Choroid plexus epithelial cell (primary cell): ENCODE measurements around the gene RXRA.

Experiments
- DNase-seq: peaks from one replicate; pipeline ENCODE4 v3.0.0-alpha.2; 2010; ENCODE audit warnings: low read depth
- H3K4me3 ChIP-seq: 2 replicates; pipeline ENCODE4 v1.5.1; 2011; ENCODE audit warnings: low read depth, mild to moderate bottlenecking, control low read depth, low read length, moderate library complexity
- TF ChIP-seq, protein P1 (sequence below): conservative IDR thresholded peaks from 2 replicates; pipeline ENCODE4 v1.5.1; 2011; ENCODE audit warnings: low read depth, mild to moderate bottlenecking, control low read depth, inconsistent platforms, low read length, moderate library complexity

Gene RXRA

DNA sequence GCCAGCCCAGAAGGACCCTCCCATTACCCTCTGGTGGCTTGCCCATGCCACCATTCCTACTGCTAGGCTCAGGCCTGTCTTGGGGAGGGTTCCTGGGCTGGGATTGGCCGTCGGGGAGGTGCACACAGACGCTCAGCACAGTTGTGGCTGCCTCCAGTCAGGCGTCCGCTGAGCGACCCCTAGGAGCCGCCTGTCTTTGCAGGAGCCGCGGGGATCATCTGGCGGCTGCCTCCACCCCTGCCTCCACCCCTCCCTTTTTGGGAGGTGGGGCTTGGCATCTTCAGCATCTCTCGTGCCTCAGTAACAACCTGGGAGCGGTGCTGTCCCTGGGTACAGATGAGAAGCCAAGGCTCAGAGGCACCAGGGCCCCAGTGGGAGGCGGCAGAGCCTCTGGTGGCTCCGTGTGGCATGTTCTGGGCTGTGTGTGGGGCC, 39.6 kb downstream of the RXRA start:
- TF ChIP-seq, protein P1, sequence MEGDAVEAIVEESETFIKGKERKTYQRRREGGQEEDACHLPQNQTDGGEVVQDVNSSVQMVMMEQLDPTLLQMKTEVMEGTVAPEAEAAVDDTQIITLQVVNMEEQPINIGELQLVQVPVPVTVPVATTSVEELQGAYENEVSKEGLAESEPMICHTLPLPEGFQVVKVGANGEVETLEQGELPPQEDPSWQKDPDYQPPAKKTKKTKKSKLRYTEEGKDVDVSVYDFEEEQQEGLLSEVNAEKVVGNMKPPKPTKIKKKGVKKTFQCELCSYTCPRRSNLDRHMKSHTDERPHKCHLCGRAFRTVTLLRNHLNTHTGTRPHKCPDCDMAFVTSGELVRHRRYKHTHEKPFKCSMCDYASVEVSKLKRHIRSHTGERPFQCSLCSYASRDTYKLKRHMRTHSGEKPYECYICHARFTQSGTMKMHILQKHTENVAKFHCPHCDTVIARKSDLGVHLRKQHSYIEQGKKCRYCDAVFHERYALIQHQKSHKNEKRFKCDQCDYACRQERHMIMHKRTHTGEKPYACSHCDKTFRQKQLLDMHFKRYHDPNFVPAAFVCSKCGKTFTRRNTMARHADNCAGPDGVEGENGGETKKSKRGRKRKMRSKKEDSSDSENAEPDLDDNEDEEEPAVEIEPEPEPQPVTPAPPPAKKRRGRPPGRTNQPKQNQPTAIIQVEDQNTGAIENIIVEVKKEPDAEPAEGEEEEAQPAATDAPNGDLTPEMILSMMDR = no peak
- H3K4me3 ChIP-seq = no peak overlapping the region
- DNase-seq = peak; percentile 24

DNA sequence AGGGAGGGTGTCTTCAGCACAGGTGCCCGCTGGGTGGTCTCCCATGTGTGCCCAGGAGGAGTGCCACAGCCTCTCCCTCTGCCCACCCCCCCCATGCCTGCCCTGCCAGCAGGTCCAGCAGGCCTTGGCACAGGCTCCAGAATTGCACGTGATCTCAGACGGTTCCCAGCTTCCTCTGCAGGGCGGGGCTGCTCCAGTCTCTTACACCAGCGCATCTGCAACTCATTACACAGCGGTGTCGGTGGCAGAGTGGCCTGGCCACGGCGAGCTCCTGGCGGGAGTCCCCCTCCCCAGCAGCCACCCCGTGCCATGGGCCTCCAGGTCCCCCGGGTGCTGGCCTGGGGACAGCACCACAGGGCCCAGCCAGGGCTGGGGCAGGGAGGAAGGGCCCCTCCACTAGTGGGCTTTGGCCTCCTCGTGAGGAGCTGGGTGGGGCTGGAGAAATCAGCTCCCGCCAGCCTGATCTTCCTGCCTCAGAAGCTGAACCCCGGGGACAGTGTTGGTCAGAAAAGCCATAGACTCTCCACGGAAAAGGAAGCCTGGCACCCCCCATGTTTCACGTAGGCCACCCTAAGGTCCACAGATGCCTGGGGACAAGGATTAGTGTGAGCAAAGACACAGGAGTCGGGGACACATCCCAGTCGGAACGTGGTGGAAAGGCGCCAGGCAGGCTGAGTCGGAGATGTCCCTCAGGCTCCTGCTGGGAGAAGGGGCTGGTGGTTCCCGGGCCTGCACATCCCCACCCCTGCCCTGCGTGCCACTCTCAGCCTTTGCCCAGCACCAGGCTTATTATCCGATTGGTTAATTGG, 40.2 kb downstream of the RXRA start:
- DNase-seq = peak; percentile 73
- TF ChIP-seq, protein P1 = no peak
- no peak overlapping the region for H3K4me3 ChIP-seq

DNA sequence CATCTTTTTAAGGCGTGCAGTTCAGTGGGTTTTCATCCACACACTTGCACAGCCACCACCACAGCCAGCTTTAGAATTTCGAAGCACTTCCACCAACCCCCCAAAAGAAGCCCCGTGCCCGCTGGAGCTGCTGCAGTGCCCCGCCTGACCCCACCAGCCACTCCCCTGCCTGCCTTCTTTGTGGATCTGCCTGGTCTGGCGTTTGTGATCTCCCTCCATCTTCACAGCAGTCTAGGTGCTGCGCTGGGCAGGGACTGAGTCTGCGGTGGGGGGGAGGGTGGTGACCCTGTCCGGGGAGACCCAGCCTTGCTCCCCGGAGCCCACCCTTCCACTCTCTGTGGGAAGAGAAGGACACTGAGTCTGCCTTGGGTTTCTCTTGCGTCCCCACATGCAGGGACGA, 40.8 kb downstream of the RXRA start:
- DNase-seq = no peak
- TF ChIP-seq, protein P1 = no peak
- no peak overlapping the region for H3K4me3 ChIP-seq

DNA sequence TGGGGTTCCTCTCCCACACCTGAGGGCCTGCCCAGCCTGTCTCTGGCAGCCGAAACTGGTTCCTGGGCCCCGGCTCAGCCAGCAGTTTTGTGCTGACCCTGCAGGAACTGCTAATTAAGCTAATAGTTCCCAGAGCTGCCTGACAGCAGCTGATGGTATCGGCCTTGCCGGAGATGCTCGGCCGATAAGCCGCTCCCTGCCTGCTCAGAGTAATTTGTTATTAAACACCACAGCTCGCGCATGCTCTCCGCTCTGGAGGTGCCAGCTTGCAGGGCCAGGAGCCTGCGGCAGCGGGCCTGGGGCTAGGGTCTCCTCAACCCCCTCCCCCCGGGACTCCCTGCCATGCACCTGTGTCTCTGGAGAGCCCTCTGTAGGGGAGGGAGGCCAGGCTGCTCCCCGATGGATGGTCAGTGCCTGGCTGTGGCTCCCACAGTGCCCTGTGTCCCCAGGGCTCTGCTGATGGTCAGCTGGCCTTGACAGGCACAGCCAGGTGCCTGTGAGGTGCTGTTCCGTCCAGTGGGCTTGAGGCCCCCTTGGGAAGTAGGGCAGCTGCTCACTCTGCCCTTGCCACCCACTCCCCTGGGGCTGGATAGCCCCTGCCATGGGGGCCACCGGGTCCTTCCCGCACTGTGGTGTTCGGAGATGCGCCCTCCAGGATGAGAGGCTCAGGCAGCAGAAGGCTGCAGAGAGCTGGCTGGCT, 41.7 kb downstream of the RXRA start:
- TF ChIP-seq, protein P1 = no peak
- no peak overlapping the region for H3K4me3 ChIP-seq

DNA sequence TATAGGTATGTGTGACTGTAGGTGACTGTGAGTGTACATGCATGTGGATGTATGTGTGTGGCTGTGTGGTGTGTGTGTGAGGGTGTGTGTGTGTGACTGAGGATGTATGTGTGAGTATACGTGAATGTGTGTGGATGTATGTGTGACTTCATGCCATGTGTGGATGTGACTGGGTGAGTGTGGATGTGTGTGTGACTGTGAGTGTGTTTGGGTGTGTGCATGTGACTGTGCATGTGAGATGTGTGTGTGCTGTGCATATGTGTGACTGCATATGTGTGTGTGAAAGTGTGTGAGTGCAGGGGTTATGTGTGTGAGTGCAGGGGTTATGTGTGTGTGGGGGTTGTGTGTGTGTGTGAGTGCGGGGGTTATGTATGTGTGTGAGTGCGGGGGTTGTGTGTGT, 42.3 kb downstream of the RXRA start:
- no peak for DNase-seq
- H3K4me3 ChIP-seq = no peak overlapping the region
- TF ChIP-seq, protein P1 = no peak

More for the DNA sequence above, 41.7 kb downstream of the RXRA start:
- DNase-seq = no peak

DNA sequence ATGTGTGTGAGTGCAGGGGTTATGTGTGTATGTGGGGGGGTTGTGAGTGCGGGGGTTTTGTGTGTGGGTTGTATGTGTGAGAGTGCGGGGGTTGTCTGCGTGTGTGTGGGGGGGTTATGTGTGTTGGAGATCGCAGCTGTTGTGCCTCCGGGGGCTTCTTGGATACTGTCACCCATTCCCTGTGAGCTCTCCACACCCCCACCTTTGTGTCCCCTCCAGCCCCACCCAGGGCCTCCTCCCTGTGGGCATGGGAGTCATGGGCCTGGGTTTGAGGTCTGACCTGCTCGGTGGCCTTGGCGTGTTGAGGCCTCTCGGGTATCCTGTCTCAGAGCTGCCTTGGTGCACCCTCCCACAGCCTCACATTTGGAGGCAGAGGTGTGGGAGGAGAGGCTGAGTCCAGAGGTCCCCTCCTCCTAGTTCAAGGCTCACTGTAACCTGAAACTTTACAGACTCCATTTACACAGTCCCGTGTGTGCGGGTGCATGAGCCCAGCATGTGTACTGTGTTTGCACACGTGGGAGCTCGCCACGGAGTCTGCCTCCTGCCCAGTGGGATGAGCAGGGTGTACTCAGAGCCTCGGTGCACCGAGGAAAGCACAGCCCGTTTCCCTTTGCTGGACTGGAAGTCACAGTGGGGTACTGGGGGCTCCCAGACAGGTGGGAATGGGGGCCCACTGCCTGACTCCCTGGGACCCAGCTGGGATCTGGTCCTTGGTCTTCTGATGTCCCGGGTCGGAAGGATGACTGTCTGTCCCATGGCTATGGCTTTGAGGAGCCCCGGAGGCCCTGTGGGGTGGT, 43.4 kb downstream of the RXRA start:
- H3K4me3 ChIP-seq = no peak overlapping the region
- TF ChIP-seq, protein P1 = no peak
- no peak for DNase-seq
